CD4-positive, alpha-beta T cell treated with Interferon gamma for 1 hour (primary cell): ENCODE results near the gene LAMB2.
A peak's percentile ranks its signal among the peaks of the same experiment; 100 is the strongest.

ENCODE experiments used
- DNase-seq: peaks from one replicate; pipeline ENCODE4 v3.0.0-alpha.2; 2020

Gene LAMB2

GRCh38 chr3:49120438-49121131, 12.3 kb downstream of the LAMB2 start, which contains the start of gene USP19:
Gene USP19, minus strand, starts transcription at chr3:49120823. Its CDS starts 1,678 bp downstream, at chr3:49119145.
- peak; percentile 95 for DNase-seq

GRCh38 chr3:49120096-49120437, 12.8 kb downstream of the LAMB2 start:
- DNase-seq: no peak

DNA sequence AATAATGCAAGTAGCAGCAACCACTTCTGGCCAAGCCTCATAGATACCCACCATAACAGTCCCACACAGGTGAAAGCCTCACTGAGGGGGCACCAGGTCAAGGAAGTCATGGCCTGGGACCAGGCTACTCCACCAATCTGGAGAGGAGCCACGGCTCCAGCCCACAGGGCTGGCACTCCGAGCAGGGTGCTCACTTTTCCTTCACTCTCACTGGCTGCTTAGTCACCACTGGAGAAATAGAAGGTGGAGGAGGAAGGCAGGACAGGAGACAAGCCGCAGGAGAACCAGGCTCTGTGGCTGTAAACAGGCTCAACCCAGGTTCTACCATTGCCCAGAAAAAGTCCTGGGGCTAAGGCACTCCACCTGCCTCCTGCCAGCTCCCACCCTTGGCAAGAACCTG, 13.4 kb downstream of the LAMB2 start:
- DNase-seq: no peak

- DNase-seq: no peak
Observed at GRCh38 chr3:49119036-49119435, 13.8 kb downstream of the LAMB2 start.

- no peak for DNase-seq
Observed at GRCh38 chr3:49112262-49112661, 20.6 kb downstream of the LAMB2 start.

- no peak for DNase-seq
Observed at GRCh38 chr3:49111347-49111746, 21.5 kb downstream of the LAMB2 start.

GRCh38 chr3:49110780-49111179, 22.1 kb downstream of the LAMB2 start:
- no peak for DNase-seq

GRCh38 chr3:49108346-49108745, 24.5 kb downstream of the LAMB2 start:
- no peak for DNase-seq

- DNase-seq: peak; percentile 87
Observed at GRCh38 chr3:49104427-49105291, 28.2 kb downstream of the LAMB2 start, which contains the start of gene QARS1. Gene QARS1, minus strand, starts transcription at chr3:49104757. Its CDS starts 24 bp downstream, at chr3:49104733.

GRCh38 chr3:49104052-49104426, 28.8 kb downstream of the LAMB2 start:
- DNase-seq: no peak

DNA sequence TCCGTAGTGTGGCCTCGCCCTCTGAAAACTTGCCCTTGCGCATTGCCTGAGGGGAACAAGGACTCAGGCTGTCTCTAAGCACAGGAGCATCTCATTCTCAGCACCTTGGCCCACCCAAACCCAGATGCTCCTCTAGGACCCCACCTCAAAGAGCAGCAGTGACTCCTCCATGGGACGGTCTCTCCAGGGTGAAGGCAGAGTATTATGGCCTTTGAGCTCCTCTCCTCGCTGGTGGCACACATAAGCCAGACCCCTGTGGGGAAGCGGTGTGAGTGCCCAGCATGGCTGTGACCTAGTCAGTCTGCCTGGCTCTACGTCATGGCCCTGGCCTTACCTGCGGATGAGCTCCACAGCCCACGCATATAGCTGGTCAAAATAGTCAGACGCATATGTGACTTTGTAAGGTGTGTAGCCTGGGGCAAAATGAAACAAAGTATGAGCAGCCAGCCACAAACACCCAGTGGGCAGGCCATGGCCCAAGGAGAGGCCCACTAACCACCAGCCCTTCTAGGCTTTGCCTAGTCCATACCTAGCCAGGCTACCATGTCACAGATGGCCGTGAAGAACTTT, 32.7 kb downstream of the LAMB2 start:
- DNase-seq: no peak

DNA sequence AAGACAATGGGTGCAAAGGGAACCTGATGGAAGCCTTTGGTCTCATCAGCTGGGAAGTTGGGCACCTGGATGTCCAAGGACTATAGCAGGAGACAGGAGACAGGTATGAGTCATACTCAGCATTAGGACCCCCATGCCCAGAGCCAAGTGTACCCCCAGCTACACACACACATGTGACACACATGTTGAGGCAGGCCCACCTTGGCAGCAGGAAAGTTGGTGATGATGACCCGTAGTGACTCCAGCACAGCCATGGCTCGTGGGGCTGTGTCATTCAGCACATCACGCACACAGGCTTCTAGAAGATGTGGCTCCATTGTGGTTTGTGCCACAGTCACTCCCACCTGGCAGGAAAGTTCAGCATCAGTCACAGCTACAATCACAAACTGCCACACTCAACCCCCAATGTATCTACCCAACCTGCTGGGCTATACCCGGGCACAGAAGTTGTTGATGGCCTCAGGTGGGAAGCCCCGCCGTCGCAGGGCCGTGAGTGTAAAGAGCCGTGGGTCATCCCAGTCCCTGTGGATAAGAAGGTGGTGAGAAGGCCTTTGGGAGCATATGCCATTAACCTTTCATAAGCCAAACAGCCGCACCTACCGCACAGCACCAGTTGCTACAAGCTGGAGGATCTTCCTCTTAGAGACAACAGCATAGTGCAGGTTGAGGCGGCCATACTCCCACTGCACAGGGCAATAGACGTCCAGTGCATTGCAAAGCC, 33.8 kb downstream of the LAMB2 start:
- DNase-seq: no peak

DNA sequence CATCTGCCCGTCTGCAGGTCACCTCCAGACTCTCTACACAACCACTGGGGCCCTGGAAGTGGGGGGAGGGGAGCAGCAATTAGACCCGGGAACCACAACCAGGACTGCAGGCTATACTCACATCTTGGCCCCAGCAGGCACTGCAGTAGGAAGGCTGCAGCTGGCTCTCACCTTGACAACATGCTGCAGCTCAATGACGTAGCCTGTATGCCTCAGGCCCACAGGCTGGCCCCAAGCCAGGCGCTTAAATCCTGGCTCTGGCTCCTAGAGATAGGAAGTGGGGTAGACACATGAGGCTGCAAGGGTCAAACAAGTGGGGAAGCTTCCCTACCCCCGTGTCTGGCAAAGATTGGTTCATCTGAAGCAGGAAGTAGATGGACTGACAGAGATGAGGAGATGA, 34.4 kb downstream of the LAMB2 start:
- DNase-seq: no peak

GRCh38 chr3:49093853-49094767, 38.7 kb downstream of the LAMB2 start, which contains the start of gene QRICH1:
Gene QRICH1, minus strand, starts transcription at chr3:49094071. Its CDS starts 17,054 bp downstream, at chr3:49077017.
- DNase-seq: peak; percentile 96

GRCh38 chr3:49092938-49093852, 39.7 kb downstream of the LAMB2 start:
- peak; percentile 80 for DNase-seq

GRCh38 chr3:49081429-49081828, 51.4 kb downstream of the LAMB2 start:
- DNase-seq: no peak

GRCh38 chr3:49079270-49079669, 53.6 kb downstream of the LAMB2 start:
- DNase-seq: no peak

GRCh38 chr3:49076646-49077045, 56.2 kb downstream of the LAMB2 start:
- DNase-seq: no peak

DNA sequence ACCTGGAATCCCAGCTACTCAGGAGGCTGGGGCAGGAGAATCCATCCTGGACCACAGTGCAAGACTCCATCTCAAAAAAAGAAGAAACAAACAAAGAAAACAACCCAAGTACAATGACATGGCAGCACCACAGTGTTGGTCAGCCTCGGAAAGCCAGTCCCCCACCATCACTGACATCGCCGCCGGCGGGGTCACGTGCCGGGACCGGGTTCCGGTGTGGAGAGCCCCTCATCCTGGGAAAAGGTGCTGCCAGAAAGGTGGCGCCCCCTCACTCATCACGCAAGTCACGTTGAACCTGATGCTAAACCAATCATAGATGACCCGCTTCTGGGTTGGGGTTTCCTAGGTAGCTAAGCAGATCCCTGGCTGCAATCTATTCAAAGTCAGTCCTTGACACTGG, 56.7 kb downstream of the LAMB2 start:
- no peak for DNase-seq
